ENCODE data around the gene LRRC45. TPM values are rescaled to one million over a fixed set of nuclear protein-coding genes. Genes with fewer than 3 reads are reported as not detected.

The LRRC45 gene
- total RNA-seq, 1 experiment from 2014 or later, result 35.2 TPM

DNA sequence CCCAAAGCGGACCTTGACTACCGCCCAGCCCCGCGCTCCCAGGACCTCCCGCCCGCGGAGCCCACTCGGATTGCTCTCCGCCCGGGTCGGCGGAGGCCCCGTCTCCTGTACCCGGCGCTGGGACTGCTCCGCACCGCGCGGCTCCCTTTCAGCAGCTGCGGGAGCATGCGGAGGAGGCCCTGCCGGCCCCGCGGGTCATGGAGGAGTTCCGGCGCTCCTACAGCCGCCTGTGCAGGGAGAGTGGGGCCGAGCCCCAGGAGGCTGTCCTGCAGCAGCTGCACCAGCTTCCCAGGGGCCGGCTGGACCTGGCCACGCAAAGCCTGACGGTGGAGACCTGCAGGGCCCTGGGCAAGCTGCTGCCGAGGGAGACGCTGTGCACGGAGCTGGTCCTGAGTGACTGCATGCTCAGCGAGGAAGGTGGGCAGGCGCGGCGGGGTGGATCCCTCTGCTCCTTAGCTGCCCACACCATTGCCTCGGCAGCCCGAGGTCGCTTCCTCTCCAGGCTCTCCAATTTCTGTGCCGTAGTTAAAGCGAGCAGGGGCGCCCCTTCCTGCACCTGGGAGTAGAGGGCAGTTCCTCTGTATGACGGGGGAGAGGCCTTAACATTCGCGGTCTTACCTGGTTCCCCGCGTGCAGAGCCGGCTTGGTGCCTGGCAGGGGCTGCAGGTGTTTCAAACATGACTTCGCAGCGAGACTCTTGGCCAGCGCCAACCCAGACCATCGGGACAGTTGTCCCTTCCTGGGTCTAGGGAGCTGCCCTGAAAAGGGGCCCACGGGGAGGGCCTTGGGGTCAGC lies 539 bp downstream of the LRRC45 start:
- H3K27ac ChIP-seq, result no peak overlapping the region
- peak in 1 of 2 experiments; percentile 59 for DNase-seq (ENCODE audit: low read depth in 1 of 2, low spot score in 2 of 2)
- peak overlapping the region; percentile 92 for H3K4me3 ChIP-seq

DNA sequence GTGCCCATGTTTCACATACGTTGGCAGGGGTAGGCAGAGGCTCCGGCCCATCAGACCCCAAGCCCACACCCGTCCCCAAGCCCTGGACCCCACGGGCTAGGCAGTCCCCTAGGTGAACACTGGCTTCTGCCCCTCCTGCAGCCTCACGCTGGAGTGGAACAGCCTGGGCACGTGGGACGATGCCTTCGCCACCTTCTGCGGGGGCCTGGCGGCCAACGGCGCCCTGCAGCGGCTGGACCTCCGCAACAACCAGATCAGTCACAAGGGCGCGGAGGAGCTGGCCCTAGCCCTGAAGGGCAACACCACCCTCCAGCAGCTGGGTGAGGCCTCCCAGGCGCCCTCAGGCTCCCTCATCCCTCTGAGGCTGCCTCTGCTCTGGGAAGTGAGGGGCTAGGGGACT lies 1.8 kb downstream of the LRRC45 start:
- Histone ChIP-seq H3K27me3 (replicated peaks) (no peaks in the 10 kb centered on the region), H3K9me3 (replicated peaks) (no peaks in the 10 kb centered on the region; the same call in 1 of the 2 replicates), H3K4me3 (no peak overlapping the region), H3K4me1 (replicated peaks) (peaks cover 33% of the 10 kb centered on the region), H3K27ac (no peak overlapping the region), H3K36me3 (peaks cover 20% of the 10 kb centered on the region)
- DNase-seq (ENCODE audit: low read depth in 1 of 2, low spot score in 2 of 2), result no peak

More for the DNA sequence above, 539 bp downstream of the LRRC45 start:
- Histone ChIP-seq H3K27me3 (replicated peaks) (no peaks in the 10 kb centered on the region), H3K36me3 (peaks cover 23% of the 10 kb centered on the region), H3K9me3 (replicated peaks) (no peaks in the 10 kb centered on the region; the same call in 1 of the 2 replicates), H3K4me1 (replicated peaks) (peaks cover 33% of the 10 kb centered on the region)

DNA sequence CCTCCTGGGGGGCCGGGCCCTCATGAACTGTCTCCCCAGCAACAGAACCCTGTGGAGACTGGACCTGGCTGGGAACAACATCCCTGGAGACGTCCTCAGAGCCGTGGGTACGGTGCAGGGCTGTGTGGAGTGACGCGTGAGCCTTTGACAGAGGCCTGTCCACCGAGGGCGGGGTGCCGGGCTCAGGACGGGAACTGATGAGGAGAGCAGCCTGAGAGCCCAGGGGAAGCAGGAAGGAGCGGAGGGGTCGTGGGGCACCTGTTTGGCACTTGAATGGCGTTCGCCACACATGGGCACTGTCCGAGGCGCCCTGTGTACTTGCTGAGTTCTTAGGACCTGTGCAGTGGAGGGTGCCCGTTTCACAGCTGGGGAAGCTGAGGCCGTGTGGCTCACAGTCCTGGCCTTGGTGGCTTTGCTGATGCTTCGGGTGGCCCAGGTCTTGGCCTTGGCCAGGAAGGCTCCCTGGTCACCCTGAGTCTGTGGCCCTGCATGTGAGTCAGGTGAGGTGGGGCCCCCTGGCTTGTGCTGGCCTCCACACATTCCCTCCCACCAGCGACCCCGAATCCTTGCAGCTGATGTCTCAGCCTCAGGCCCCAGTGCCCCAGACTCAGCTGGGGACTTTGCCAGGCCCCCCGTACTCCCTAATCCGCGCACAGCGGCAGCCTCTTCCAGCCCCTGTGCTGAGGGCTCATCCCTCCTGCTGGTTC lies 2.4 kb downstream of the LRRC45 start:
- Histone ChIP-seq H3K27ac (no peak overlapping the region), H3K36me3 (peaks cover 19% of the 10 kb centered on the region), H3K27me3 (replicated peaks) (no peaks in the 10 kb centered on the region), H3K9me3 (replicated peaks) (no peaks in the 10 kb centered on the region; the same call in 1 of the 2 replicates), H3K4me3 (no peak overlapping the region), H3K4me1 (replicated peaks) (peaks cover 40% of the 10 kb centered on the region)
- DNase-seq (ENCODE audit: low read depth in 1 of 2, low spot score in 2 of 2), result no peak

DNA sequence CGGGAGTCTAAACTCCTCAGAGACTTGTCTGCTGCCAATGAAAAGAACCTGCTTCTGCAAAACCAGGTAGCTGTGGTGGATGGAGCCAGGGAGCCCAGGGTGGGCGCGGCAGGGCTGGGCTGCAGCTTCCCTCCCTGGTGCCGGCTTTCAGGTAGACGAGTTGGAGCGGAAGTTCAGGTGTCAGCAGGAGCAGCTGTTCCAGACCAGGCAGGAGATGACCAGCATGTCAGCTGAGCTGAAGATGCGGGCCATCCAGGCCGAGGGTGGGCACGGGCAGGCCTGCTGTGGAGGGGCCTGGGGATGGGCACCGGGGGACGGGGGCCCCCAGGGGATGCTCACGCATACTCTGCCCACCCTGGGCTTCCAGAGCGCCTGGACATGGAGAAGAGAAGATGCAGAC lies 5.1 kb downstream of the LRRC45 start:
- Histone ChIP-seq H3K36me3 (peaks cover 18% of the 10 kb centered on the region), H3K9me3 (replicated peaks) (no peaks in the 10 kb centered on the region), H3K4me1 (replicated peaks) (peaks cover 34% of the 10 kb centered on the region), H3K4me3 (no peak overlapping the region), H3K27me3 (replicated peaks) (no peaks in the 10 kb centered on the region), H3K27ac (no peak overlapping the region)
- no peak for DNase-seq (ENCODE audit: low read depth in 1 of 2, low spot score in 2 of 2)

DNA sequence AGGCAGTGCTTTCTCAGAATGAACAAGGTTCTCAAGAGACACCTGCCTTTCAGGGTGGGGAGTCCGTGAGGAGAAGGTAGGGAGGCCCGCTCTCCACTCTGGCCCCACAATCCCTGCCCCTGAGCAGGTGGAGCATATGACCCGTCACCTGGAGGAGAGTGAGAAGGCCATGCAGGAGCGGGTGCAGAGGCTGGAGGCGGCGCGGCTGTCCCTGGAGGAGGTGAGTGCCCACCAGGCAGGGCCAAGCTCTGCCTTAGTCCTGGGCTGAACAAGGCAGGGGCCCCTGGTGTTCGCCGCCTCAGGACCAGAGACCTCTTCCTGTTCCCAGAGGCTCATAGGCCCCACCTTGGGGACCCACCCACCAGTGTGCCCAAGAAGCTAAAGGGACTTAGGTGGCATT lies 5.9 kb downstream of the LRRC45 start:
- H3K4me3 ChIP-seq, result no peak overlapping the region
- H3K27ac ChIP-seq, result no peak overlapping the region
- H3K27me3 ChIP-seq (replicated peaks), result no peaks in the 10 kb centered on the region
- peaks cover 27% of the 10 kb centered on the region for H3K4me1 ChIP-seq (replicated peaks)
- no peak for DNase-seq (ENCODE audit: low read depth in 1 of 2, low spot score in 2 of 2)
- H3K9me3 ChIP-seq (replicated peaks), result no peaks in the 10 kb centered on the region
- peaks cover 18% of the 10 kb centered on the region for H3K36me3 ChIP-seq

DNA sequence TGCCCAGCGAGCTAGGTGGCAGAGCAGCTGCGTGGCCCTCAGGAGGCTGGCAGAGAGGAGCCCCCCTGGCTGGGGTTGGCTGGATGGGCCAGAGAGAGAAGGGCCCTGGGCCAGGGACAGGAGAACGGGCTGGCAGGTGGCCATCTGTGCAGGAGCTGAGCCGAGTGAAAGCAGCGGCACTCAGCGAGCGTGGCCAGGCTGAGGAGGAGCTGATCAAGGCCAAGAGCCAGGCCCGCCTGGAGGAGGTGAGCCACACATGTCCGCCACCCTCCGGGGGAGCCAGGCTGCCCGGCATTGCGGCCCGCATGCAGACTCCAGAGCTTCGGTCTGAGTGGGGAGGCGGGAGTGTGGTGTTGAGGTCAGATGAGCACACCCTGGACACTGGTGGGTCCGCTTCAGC lies 6.3 kb downstream of the LRRC45 start:
- Histone ChIP-seq H3K27ac (no peak overlapping the region), H3K9me3 (replicated peaks) (no peaks in the 10 kb centered on the region), H3K27me3 (replicated peaks) (no peaks in the 10 kb centered on the region), H3K4me3 (no peak overlapping the region), H3K4me1 (replicated peaks) (peaks cover 23% of the 10 kb centered on the region), H3K36me3 (peaks cover 18% of the 10 kb centered on the region)
- no peak for DNase-seq (ENCODE audit: low read depth in 1 of 2, low spot score in 2 of 2)

DNA sequence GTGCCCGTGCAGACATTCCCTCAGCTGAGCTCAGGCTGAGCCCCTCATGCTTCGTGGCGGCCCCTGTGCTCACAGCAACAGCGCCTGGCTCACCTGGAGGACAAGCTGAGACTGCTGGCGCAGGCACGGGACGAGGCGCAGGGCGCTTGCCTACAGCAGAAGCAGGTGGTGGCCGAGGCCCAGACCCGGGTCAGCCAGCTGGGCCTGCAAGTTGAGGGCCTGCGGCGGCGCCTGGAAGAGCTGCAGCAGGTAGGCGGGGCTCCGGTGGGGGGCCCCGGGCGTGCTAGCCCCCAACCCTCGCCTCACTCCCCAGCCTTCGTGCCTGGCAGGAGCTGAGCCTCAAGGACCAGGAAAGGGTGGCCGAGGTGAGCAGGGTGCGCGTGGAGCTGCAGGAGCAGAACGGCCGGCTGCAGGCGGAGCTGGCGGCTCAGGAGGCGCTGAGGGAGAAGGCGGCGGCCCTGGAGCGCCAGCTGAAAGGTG lies 6.9 kb downstream of the LRRC45 start:
- peaks cover 21% of the 10 kb centered on the region for H3K4me1 ChIP-seq (replicated peaks)
- no peak for DNase-seq (ENCODE audit: low read depth in 1 of 2, low spot score in 2 of 2)
- no peak overlapping the region; the same call in 1 of the 2 replicates for H3K4me3 ChIP-seq
- H3K27ac ChIP-seq, result no peak overlapping the region
- H3K36me3 ChIP-seq, result peaks cover 19% of the 10 kb centered on the region
- no peaks in the 10 kb centered on the region for H3K9me3 ChIP-seq (replicated peaks)
- H3K27me3 ChIP-seq (replicated peaks), result no peaks in the 10 kb centered on the region

DNA sequence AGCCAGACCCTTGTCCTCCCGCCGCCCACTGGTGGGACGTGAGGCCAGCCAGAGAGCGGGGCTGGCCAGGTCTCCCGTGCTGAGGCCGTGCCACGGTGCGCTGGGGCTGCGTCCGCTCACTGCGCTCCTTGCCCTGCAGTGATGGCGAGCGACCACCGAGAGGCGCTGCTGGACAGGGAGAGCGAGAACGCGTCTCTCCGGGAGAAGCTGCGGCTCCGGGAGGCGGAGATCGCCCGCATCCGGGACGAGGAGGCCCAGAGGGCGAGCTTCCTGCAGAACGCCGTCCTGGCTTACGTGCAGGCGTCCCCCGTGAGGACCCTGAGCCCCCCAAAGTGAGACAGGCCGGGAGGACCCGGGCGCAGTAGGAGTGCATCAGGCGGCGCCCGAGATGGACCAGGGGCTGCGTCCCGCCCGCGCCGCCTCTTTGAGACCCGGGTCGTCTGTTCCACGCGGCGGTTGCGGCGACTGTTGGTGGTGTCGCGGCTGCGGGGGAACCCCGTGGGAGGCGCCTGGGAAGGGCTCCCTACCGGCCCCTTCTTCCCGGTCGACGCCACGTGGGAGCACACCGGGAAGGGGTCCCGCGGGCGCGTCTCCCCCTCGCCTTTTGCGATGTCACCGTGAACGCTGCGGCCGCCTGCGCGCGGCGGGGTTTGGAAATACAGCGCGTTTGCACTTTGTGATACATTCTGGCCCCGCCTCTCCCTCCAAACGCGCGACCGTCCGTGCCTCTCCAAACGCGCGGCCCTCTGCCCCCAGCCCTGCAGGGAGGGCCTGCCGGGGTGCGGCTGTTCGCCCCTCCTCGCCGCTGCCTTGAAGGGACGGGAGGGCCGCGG lies 7.6 kb downstream of the LRRC45 start:
- H3K36me3 ChIP-seq, result peaks cover 26% of the 10 kb centered on the region
- peak overlapping the region; percentile 48 for H3K4me3 ChIP-seq
- no peaks in the 10 kb centered on the region for H3K9me3 ChIP-seq (replicated peaks)
- H3K27me3 ChIP-seq (replicated peaks), result no peaks in the 10 kb centered on the region
- H3K27ac ChIP-seq, result no peak overlapping the region
- peak; percentile 83 to 91 for DNase-seq (ENCODE audit: low read depth in 1 of 2, low spot score in 2 of 2)
- H3K4me1 ChIP-seq (replicated peaks), result peaks cover 21% of the 10 kb centered on the region

DNA sequence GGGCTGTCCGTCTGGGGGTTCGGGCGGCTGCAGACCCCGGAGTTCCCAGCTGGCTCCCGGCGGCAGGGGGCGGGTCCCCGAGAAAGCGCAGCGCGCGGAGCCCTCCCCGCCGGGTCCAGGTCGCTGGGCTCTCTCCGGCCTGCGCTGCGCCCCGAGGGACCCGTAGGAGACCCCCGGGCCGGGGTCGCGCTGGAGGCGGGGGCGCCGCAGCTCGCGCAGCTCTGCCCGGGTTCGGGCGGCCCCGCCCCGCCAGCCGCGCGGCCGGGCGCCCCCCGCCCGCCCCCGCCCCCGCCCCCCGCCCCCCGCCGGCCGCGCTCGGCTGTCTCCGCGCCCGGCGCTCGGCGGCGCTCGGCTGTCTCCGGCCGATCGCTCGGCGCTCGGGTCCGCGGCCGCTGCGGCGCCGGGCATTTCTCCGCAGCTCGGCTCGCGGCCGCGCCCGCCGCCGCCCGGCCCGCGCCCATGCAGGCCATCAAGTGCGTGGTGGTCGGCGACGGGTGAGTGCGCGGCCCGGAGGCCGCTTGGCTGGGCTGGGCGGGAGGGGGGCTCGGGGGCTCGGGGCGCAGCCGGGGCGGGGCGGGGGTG lies 8.3 kb downstream of the LRRC45 start, which contains the start of gene RAC3:
Gene RAC3 (plus strand): TSS at position 376 of the 582 bp plus-strand sequence. CDS start 84 bp downstream, at position 460.
- Histone ChIP-seq H3K27ac (no peak within 1 kb of the TSS), H3K4me3 (peak within 1 kb of the TSS; percentile 48), H3K9me3 (replicated peaks) (no peaks in the 10 kb centered on the region), H3K4me1 (replicated peaks) (peaks cover 25% of the 10 kb centered on the region), H3K36me3 (peaks cover 33% of the 10 kb centered on the region), H3K27me3 (replicated peaks) (no peaks in the 10 kb centered on the region)
- DNase-seq (ENCODE audit: low read depth in 1 of 2, low spot score in 2 of 2), result no peak

DNA sequence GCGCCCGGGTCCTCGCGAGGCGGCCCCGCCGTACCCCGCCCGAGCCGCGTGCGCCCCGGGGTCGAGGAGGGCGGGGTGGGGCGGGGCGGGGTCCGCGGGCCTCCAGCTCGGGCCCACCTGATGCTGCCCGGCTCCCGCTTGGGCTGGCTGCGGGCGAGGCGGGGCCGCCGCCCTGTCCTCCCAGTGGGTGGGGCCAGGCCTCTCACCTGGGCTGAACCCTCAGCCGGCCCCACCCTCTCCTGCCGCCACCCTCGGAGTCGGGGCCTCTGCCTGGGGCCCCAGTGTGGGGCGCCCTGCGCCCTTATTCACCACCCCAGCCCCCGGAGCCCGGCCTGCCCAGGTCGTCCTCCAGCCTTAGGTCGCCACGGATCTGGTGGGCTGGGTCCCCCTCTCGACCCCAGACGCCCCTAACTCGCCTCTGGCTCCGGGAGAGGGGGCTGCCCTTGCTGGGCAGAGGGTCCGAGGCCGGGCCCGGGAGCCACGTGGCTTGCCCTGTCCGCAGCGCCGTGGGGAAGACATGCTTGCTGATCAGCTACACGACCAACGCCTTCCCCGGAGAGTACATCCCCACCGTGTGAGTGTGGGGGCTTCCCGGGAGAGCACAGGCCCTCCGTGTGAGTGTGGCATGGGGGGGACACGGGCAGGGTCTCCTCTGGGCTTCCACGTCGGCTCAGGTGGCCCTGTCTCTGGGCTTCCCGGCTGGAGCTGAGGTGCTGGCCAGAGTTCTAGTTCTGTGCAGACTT lies 9.0 kb downstream of the LRRC45 start:
- H3K27ac ChIP-seq, result no peak overlapping the region
- H3K36me3 ChIP-seq, result peaks cover 39% of the 10 kb centered on the region
- DNase-seq (ENCODE audit: low read depth in 1 of 2, low spot score in 2 of 2), result no peak
- H3K4me3 ChIP-seq, result peak overlapping the region; percentile 48
- H3K4me1 ChIP-seq (replicated peaks), result peaks cover 31% of the 10 kb centered on the region
- no peaks in the 10 kb centered on the region for H3K9me3 ChIP-seq (replicated peaks)
- H3K27me3 ChIP-seq (replicated peaks), result no peaks in the 10 kb centered on the region

DNA sequence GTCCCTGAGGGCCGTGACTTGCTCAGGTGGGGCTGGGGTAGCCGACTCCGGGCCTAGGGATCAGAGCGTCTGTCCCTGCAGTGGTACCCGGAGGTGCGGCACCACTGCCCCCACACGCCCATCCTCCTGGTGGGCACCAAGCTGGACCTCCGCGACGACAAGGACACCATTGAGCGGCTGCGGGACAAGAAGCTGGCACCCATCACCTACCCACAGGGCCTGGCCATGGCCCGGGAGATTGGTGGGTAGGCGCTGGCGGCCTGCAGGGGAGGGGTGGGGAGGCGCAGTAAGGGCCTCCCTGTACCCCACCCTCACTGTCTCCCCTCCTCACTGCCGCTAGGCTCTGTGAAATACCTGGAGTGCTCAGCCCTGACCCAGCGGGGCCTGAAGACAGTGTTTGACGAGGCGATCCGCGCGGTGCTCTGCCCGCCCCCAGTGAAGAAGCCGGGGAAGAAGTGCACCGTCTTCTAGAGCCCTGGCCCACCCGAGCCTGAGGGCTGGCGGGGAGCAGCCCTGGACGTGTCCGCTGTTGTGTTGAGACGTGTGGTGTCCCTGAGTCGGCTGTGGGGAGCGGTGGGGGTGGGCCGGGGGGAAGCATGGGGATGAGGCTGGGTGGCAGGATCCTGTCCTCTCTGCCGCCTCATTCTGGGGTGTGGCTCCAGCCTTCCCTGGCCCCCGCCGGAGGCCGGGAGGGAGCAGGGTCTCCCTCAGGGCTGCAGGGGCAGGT lies 10.4 kb downstream of the LRRC45 start:
- H3K9me3 ChIP-seq (replicated peaks), result no peaks in the 10 kb centered on the region
- no peaks in the 10 kb centered on the region for H3K27me3 ChIP-seq (replicated peaks)
- no peak overlapping the region for H3K27ac ChIP-seq
- no peak for DNase-seq (ENCODE audit: low read depth in 1 of 2, low spot score in 2 of 2)
- H3K36me3 ChIP-seq, result peaks cover 40% of the 10 kb centered on the region
- peaks cover 37% of the 10 kb centered on the region for H3K4me1 ChIP-seq (replicated peaks)
- H3K4me3 ChIP-seq, result no peak overlapping the region

DNA sequence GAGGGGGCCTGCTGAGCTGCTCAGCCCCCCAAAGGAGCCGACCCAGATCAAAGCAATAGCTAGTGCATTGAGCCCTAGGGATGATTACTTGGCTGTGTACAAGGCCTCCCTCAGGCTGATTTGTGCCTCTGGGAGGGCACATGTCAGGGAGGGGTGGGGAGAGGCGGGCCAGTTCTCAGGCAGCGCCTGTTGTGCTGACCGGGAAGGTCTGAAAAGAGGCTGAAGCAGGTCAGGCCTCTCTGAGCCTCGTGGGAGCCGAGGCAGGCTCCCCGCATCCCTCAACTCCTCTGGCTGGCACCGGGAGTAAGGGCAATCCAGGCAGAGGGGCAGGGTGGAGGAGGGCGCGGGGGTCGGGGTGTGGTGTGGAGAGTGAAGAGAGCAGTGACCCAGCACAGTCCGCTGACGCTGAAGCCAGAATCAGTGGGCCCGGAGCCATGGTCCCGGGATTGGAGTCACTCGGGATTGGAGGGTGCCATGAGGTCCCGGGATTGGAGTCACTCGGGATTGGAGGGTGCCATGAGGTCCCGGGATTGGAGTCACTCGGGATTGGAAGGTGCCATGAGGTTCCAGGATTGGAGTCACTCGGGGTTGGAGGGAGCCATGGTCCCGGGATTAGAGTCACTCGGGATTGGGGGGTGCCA lies 11.4 kb downstream of the LRRC45 start:
- Histone ChIP-seq H3K4me1 (replicated peaks) (peaks cover 37% of the 10 kb centered on the region), H3K9me3 (replicated peaks) (no peaks in the 10 kb centered on the region), H3K27me3 (replicated peaks) (no peaks in the 10 kb centered on the region), H3K36me3 (peaks cover 36% of the 10 kb centered on the region), H3K4me3 (no peak overlapping the region), H3K27ac (no peak overlapping the region)
- DNase-seq (ENCODE audit: low read depth in 1 of 2, low spot score in 2 of 2), result no peak

All from SJSA1 (cell line).